Effector CD4-positive, alpha-beta T cell (primary cell): Measurements from ENCODE around the gene FRMD3.

Experiments used
- DNase-seq: peaks from one replicate; pipeline ENCODE4 v3.0.0-alpha.2; 2020

FRMD3 gene

GRCh38 chr9:83472221-83472665, 66.0 kb downstream of the FRMD3 start:
- no peak for DNase-seq

- DNase-seq, result no peak
Observed at GRCh38 chr9:83471241-83471640, 67.0 kb downstream of the FRMD3 start.

- no peak for DNase-seq
Observed at GRCh38 chr9:83469722-83470121, 68.5 kb downstream of the FRMD3 start.

- no peak for DNase-seq
Observed at GRCh38 chr9:83468821-83469220, 69.4 kb downstream of the FRMD3 start.

- no peak for DNase-seq
Observed at GRCh38 chr9:83466877-83467276, 71.3 kb downstream of the FRMD3 start.

- DNase-seq, result no peak
Observed at GRCh38 chr9:83466351-83466750, 71.8 kb downstream of the FRMD3 start.

- no peak for DNase-seq
Observed at GRCh38 chr9:83459830-83460229, 78.4 kb downstream of the FRMD3 start.

GRCh38 chr9:83458530-83458929, 79.7 kb downstream of the FRMD3 start:
- DNase-seq, result no peak

- DNase-seq, result no peak
Observed at GRCh38 chr9:83457005-83457404, 81.2 kb downstream of the FRMD3 start.

GRCh38 chr9:83456226-83456625, 82.0 kb downstream of the FRMD3 start:
- DNase-seq, result no peak

GRCh38 chr9:83454076-83454475, 84.1 kb downstream of the FRMD3 start:
- DNase-seq, result no peak

- no peak for DNase-seq
Observed at GRCh38 chr9:83451308-83451707, 86.9 kb downstream of the FRMD3 start.

- no peak for DNase-seq
Observed at GRCh38 chr9:83449983-83450382, 88.2 kb downstream of the FRMD3 start.

- DNase-seq, result no peak
Observed at GRCh38 chr9:83449166-83449565, 89.0 kb downstream of the FRMD3 start.

- DNase-seq, result no peak
Observed at GRCh38 chr9:83448626-83449025, 89.6 kb downstream of the FRMD3 start.

GRCh38 chr9:83447351-83447750, 90.8 kb downstream of the FRMD3 start:
- no peak for DNase-seq

- DNase-seq, result no peak
Observed at GRCh38 chr9:83445703-83446265, 92.4 kb downstream of the FRMD3 start.

- no peak for DNase-seq
Observed at GRCh38 chr9:83444110-83444509, 94.1 kb downstream of the FRMD3 start.

- DNase-seq, result no peak
Observed at GRCh38 chr9:83441390-83441789, 96.8 kb downstream of the FRMD3 start.

GRCh38 chr9:83440641-83441040, 97.6 kb downstream of the FRMD3 start:
- DNase-seq, result no peak

GRCh38 chr9:83435301-83435700, 102.9 kb downstream of the FRMD3 start:
- no peak for DNase-seq

GRCh38 chr9:83434254-83434653, 103.9 kb downstream of the FRMD3 start:
- no peak for DNase-seq

- no peak for DNase-seq
Observed at GRCh38 chr9:83433846-83434245, 104.4 kb downstream of the FRMD3 start.

- DNase-seq, result no peak
Observed at GRCh38 chr9:83432877-83433550, 105.2 kb downstream of the FRMD3 start.

GRCh38 chr9:83432104-83432627, 106.0 kb downstream of the FRMD3 start:
- no peak for DNase-seq
